NAMALWA (cell line): Measurements from ENCODE around the gene MINAR1.

Experiments used
- DNase-seq: peaks from one replicate; pipeline ENCODE4 v3.0.0-alpha.2; 2015; ENCODE audit warnings: low spot score

Gene MINAR1

GRCh38 chr15:79463043-79463780 lies 31.1 kb downstream of the MINAR1 start:
- no peak for DNase-seq

GRCh38 chr15:79463781-79464270 lies 31.7 kb downstream of the MINAR1 start:
- no peak for DNase-seq

- no peak for DNase-seq
Measured at GRCh38 chr15:79466488-79466887, 34.4 kb downstream of the MINAR1 start.

GRCh38 chr15:79467865-79468586 lies 35.9 kb downstream of the MINAR1 start:
- no peak for DNase-seq

GRCh38 chr15:79472446-79472845 lies 40.3 kb downstream of the MINAR1 start:
- DNase-seq = no peak

- DNase-seq = no peak
Measured at GRCh38 chr15:79474252-79474651, 42.1 kb downstream of the MINAR1 start.

- no peak for DNase-seq
Measured at GRCh38 chr15:79475306-79475705, 43.2 kb downstream of the MINAR1 start.

- DNase-seq = no peak
Measured at GRCh38 chr15:79478108-79478507, 46.0 kb downstream of the MINAR1 start.

- no peak for DNase-seq
Measured at GRCh38 chr15:79479616-79480015, 47.5 kb downstream of the MINAR1 start.

- no peak for DNase-seq
Measured at GRCh38 chr15:79481793-79482192, 49.7 kb downstream of the MINAR1 start.
